ENCODE results near the gene LRCH1. TPM values are rescaled to one million over a fixed set of nuclear protein-coding genes. Genes with fewer than 3 reads are reported as not detected.

The LRCH1 gene
- total RNA-seq, 1 experiment from 2014 or later, result 27.0 TPM

DNA sequence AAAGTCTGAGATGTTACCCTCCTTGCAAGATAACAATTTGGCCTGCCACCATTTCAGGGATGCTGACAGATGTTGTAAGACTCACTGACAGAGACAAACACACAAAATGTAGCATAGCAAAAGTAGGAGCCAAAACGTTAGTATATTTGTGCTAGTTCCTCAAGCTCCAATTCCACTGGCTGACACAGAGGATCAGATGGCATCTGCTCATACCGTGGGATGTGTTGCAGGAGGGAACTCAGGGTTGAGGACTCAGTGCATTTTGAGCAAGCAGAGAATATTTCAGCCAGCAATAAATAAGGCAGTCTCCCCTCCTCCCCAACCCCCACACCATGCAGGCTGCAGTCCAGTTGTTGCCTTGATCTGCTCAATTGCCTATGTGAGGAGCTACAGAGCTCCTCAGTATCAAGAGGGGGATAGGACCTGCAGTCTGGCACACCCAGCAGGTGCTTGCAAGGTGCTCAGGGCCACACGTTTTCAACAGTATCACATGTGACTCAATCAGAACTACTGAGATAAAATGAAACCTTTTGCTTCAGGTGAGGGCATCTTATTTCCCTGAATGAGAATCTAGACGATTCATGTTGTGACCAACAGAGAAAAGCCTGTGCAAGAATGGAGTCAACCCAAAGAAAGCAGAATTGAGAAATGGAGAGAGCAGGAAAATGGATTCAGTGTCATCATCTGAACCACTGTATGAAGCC, 23.6 kb upstream of the LRCH1 start:
- Mint-ChIP-seq H3K36me3 (ENCODE audit: insufficient read depth, unreplicated experiment) (no peaks in the 10 kb centered on the region), H3K27me3 (ENCODE audit: insufficient read depth, unreplicated experiment) (no peaks in the 10 kb centered on the region), H3K4me3 (ENCODE audit: unreplicated experiment) (no peak overlapping the region), H3K4me1 (ENCODE audit: low read depth, unreplicated experiment) (peaks cover 7% of the 10 kb centered on the region), H3K27ac (ENCODE audit: unreplicated experiment) (no peak overlapping the region), H3K9me3 (ENCODE audit: unreplicated experiment) (no peaks in the 10 kb centered on the region)
- H3K4me3 ChIP-seq (ENCODE audit: low read depth, low read length), result no peak overlapping the region
- H3K4me1 ChIP-seq, result no peaks in the 10 kb centered on the region
- no TSS peak for BruUV-seq (replicated peaks)
- ChIA-PET POLR2A (no interaction called here), CTCF (no interaction called here)
- intact Hi-C loops (cut with micrococcal nuclease; ENCODE audit: unreplicated experiment), result no loop called here
- H3K27me3 ChIP-seq (replicated peaks; ENCODE audit: control insufficient read depth, insufficient read depth, low read length), result no peaks in the 10 kb centered on the region
- TF ChIP-seq, protein P1, sequence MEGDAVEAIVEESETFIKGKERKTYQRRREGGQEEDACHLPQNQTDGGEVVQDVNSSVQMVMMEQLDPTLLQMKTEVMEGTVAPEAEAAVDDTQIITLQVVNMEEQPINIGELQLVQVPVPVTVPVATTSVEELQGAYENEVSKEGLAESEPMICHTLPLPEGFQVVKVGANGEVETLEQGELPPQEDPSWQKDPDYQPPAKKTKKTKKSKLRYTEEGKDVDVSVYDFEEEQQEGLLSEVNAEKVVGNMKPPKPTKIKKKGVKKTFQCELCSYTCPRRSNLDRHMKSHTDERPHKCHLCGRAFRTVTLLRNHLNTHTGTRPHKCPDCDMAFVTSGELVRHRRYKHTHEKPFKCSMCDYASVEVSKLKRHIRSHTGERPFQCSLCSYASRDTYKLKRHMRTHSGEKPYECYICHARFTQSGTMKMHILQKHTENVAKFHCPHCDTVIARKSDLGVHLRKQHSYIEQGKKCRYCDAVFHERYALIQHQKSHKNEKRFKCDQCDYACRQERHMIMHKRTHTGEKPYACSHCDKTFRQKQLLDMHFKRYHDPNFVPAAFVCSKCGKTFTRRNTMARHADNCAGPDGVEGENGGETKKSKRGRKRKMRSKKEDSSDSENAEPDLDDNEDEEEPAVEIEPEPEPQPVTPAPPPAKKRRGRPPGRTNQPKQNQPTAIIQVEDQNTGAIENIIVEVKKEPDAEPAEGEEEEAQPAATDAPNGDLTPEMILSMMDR (IDR thresholded peaks at IDR 0.05; ENCODE audit: insufficient read depth in 1 of 2, low read depth in 1 of 2, low read length in 1 of 2, severe bottlenecking in 1 of 2, unreplicated experiment in 1 of 2), result no peak
- H3K36me3 ChIP-seq (ENCODE audit: control insufficient read depth, insufficient read depth, low read length), result no peaks in the 10 kb centered on the region
- DNase-seq, result no peak
- no peaks in the 10 kb centered on the region for H3K9me3 ChIP-seq

DNA sequence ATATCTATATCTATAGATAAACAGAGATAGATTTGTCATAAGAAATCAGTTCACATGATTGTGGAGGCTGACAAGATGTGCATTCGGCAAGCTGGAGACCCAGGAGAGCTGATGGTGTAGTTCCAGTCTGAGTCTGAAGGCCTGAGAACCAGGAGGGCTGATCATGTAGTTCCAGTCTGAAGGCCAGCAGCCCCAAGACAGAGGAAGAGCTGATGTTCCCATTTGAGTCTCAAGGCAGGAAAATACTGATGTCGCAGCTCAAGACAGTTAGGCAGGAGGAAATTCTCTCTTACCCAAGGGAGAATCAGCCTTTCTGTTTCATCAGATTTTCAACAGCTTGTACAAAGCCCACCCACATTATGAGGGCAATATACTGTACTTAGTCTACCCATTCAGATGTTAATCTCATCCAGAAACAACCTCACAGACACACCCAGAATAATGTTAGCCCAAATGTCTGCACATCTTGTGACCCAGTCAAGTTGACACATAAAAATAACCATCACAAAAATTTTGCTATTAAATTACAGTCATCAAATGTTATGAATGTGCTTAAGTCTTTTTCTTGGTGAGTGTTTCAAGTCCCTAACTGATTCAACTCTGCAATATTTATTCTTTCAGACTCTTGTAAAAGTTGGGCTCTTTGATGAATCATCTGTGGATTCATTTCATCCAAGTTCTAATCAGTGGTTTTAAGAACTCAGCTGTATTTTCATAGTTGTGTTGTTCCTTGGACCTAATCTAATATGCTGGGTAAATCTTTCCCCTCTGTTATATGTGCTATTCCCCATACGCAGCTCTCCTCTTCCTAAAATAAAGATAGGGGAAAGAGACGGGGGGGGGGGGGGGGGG, 22.7 kb upstream of the LRCH1 start:
- CTCF ChIA-PET, result interaction anchor here (0.6 kb wide), 1 partner anchor 1713 kb away, joined by 8 read pairs; no protein-coding TSS in a partner anchor

DNA sequence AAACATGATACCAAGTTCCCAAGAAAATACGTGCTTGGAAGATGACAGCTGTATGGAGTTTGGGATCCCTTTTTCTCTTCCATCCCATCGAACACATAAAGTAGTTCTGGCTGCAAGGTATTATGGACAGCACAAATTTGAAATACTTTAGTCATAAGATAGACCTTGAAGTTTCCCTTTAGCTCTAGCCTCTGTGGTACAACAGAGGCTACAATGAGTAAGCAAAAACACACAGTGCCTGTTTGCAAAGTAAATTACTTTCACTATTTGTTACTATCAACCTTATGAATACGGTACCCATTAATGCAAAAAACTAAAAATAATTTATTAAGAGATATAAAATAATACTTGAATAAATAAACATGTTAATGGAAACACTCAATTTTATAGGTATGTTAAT, 21.0 kb upstream of the LRCH1 start:
- TF ChIP-seq, protein P1 (IDR thresholded peaks at IDR 0.05; ENCODE audit: insufficient read depth in 1 of 2, low read depth in 1 of 2, low read length in 1 of 2, severe bottlenecking in 1 of 2, unreplicated experiment in 1 of 2), result no peak
- BruUV-seq (replicated peaks), result no TSS peak
- Histone ChIP-seq H3K4me1 (peaks cover 7% of the 10 kb centered on the region), H3K36me3 (ENCODE audit: control insufficient read depth, insufficient read depth, low read length) (no peaks in the 10 kb centered on the region), H3K4me3 (ENCODE audit: low read depth, low read length) (no peak overlapping the region), H3K27me3 (replicated peaks; ENCODE audit: control insufficient read depth, insufficient read depth, low read length) (no peaks in the 10 kb centered on the region), H3K9me3 (no peaks in the 10 kb centered on the region)
- H3K27ac Mint-ChIP-seq (ENCODE audit: unreplicated experiment), result no peak overlapping the region
- CTCF ChIA-PET, result no interaction called here
- POLR2A ChIA-PET, result no interaction called here
- intact Hi-C loops (cut with micrococcal nuclease; ENCODE audit: unreplicated experiment), result no loop called here
- DNase-seq, result no peak
- H3K36me3 Mint-ChIP-seq (ENCODE audit: insufficient read depth, unreplicated experiment), result no peaks in the 10 kb centered on the region
- H3K4me3 Mint-ChIP-seq (ENCODE audit: unreplicated experiment), result no peak overlapping the region
- H3K9me3 Mint-ChIP-seq (ENCODE audit: unreplicated experiment), result no peaks in the 10 kb centered on the region
- H3K27me3 Mint-ChIP-seq (ENCODE audit: insufficient read depth, unreplicated experiment), result no peaks in the 10 kb centered on the region
- peaks cover 7% of the 10 kb centered on the region for H3K4me1 Mint-ChIP-seq (ENCODE audit: low read depth, unreplicated experiment)

More for the DNA sequence above, 22.7 kb upstream of the LRCH1 start:
- POLR2A ChIA-PET, result no interaction called here
- Mint-ChIP-seq H3K27me3 (ENCODE audit: insufficient read depth, unreplicated experiment) (no peaks in the 10 kb centered on the region), H3K4me3 (ENCODE audit: unreplicated experiment) (no peak overlapping the region), H3K27ac (ENCODE audit: unreplicated experiment) (no peak overlapping the region), H3K9me3 (ENCODE audit: unreplicated experiment) (no peaks in the 10 kb centered on the region), H3K36me3 (ENCODE audit: insufficient read depth, unreplicated experiment) (no peaks in the 10 kb centered on the region), H3K4me1 (ENCODE audit: low read depth, unreplicated experiment) (peaks cover 7% of the 10 kb centered on the region)
- H3K27me3 ChIP-seq (replicated peaks; ENCODE audit: control insufficient read depth, insufficient read depth, low read length), result no peaks in the 10 kb centered on the region
- no peaks in the 10 kb centered on the region for H3K9me3 ChIP-seq
- intact Hi-C loops (cut with micrococcal nuclease; ENCODE audit: unreplicated experiment), result no loop called here
- DNase-seq, result no peak
- H3K36me3 ChIP-seq (ENCODE audit: control insufficient read depth, insufficient read depth, low read length), result no peaks in the 10 kb centered on the region
- H3K4me1 ChIP-seq, result no peaks in the 10 kb centered on the region
- H3K4me3 ChIP-seq (ENCODE audit: low read depth, low read length), result no peak overlapping the region
- BruUV-seq (replicated peaks), result no TSS peak
- TF ChIP-seq, protein P1 (IDR thresholded peaks at IDR 0.05; ENCODE audit: insufficient read depth in 1 of 2, low read depth in 1 of 2, low read length in 1 of 2, severe bottlenecking in 1 of 2, unreplicated experiment in 1 of 2), result no peak

Measured in Caco-2 (cell line).